Activated CD8-positive, alpha-beta T cell treated with anti-CD3 and anti-CD28 coated beads, Interleukin-2, amount 10 ng/mL, durations not matched to agents 7 days and 5 days (primary cell): ENCODE measurements around the gene UGT3A1. TPM values are rescaled to one million over a fixed set of nuclear protein-coding genes. Genes with fewer than 3 reads are reported as not detected.
"Not testable (repeated sequence)": the region's sequence is repeated elsewhere in the genome, so short reads cannot be mapped to it uniquely, and the experiment has no call there.

ENCODE experiments used
- ATAC-seq: fragments of 150-1000 bp; cut with Tn5 transposase; one replicate; pipeline ENCODE4 v1.10.0; 2021; ENCODE audit warnings: moderate library complexity
- CTCF ChIA-PET: fragments of 350-600 bp; sonication (Branson Sonifier 250); formaldehyde crosslinking; loops from one replicate; lab custom pipeline; 2021; ENCODE audit warnings: antibody characterized with exemption; lab: Charles Lee
- POLR2A ChIA-PET: fragments of 350-600 bp; sonication (Branson Sonifier 250); formaldehyde crosslinking; loops from one replicate; lab custom pipeline; 2021; ENCODE audit warnings: antibody characterized with exemption; lab: Charles Lee
- DNase-seq: peaks from one replicate; pipeline ENCODE4 v3.0.0-alpha.2; 2020
- H3K27ac Mint-ChIP-seq: one replicate; pipeline ENCODE4 v1.8.0; 2021; ENCODE audit warnings: mild to moderate bottlenecking, mixed read lengths
- H3K27me3 Mint-ChIP-seq: one replicate; pipeline ENCODE4 v1.8.0; 2021; ENCODE audit warnings: low read depth, mixed read lengths
- H3K36me3 Mint-ChIP-seq: one replicate; pipeline ENCODE4 v1.8.0; 2021; ENCODE audit warnings: low read depth, mixed read lengths
- H3K4me1 Mint-ChIP-seq: one replicate; pipeline ENCODE4 v1.8.0; 2021; ENCODE audit warnings: low read depth, mixed read lengths
- H3K4me3 Mint-ChIP-seq: one replicate; pipeline ENCODE4 v1.8.0; 2021; ENCODE audit warnings: mild to moderate bottlenecking, mixed read lengths
- H3K9me3 Mint-ChIP-seq: one replicate; pipeline ENCODE4 v1.8.0; 2022; ENCODE audit warnings: mixed read lengths; ENCODE audit not compliant: insufficient read depth
- total RNA-seq, 2 experiments: library from RNA; stranded (reverse); gene quantifications; one replicate each; pipeline ENCODE4 v1.2.3, GENCODE V29; 2021

Gene UGT3A1, protein sequence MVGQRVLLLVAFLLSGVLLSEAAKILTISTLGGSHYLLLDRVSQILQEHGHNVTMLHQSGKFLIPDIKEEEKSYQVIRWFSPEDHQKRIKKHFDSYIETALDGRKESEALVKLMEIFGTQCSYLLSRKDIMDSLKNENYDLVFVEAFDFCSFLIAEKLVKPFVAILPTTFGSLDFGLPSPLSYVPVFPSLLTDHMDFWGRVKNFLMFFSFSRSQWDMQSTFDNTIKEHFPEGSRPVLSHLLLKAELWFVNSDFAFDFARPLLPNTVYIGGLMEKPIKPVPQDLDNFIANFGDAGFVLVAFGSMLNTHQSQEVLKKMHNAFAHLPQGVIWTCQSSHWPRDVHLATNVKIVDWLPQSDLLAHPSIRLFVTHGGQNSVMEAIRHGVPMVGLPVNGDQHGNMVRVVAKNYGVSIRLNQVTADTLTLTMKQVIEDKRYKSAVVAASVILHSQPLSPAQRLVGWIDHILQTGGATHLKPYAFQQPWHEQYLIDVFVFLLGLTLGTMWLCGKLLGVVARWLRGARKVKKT
- not detected for total RNA-seq

DNA sequence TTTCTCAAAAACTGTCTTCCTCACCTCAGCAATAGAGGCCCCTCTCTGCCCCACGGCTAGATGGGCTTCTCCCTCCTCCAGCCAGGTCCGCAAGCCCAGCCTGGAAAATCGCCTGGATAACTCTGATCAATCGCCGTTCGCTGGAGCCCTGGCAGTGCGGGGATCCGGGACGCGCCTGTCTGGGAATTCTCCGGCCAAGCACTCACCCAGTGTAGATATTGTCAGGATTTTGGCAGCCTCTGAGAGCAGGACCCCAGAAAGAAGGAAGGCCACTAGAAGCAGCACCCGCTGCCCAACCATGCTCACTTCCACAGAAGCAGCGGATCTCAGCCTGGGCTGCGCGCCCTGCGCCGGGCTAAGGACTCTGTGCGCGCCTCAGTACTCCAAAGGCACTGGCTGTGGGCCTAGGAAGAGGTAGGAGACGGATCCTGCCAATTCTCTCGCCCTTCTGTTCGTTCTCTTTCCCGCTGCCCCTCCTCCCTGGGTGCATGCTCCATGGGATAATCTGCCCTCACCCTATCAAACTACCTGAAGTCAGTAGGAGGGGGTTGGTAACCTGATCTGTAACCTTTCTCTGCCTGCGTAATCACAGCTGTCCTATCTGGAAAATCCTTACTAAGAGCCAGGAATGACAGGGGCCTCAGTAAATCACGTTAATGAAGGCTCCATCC lies at the start of gene UGT3A1:
Gene UGT3A1, minus strand, starts transcription at position 450 of the 671 bp plus-strand sequence. Its CDS starts 150 bp downstream, at position 300.
- no peak for ATAC-seq
- Mint-ChIP-seq H3K36me3 (no peaks in the 10 kb centered on the region), H3K27me3 (peaks cover 6% of the 10 kb centered on the region), H3K4me1 (no peaks in the 10 kb centered on the region), H3K4me3 (no peak within 1 kb of the TSS), H3K9me3 (no peaks in the 10 kb centered on the region), H3K27ac (no peak within 1 kb of the TSS)
- POLR2A ChIA-PET: no interaction called here
- no peak for DNase-seq
- CTCF ChIA-PET: no interaction called here

DNA sequence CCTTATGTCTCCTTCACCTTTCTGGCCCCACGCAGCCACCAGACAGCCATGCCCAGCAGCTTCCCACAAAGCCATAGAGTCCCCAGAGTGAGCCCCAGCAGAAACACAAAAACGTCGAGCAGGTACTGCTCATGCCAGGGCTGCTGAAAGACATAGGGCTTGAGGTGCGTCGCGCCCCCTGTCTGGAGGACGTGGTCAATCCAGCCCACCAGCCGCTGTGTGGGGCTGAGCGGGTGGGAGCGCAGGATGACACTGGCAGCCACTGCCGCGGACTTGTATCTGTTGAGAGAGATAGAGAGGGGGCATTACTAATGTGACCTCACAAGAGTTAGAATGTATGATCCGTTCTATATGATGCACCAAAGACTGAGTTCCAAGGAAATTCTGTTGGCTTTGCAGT lies 44.5 kb upstream of the UGT3A1 start:
- ChIA-PET CTCF (no interaction called here), POLR2A (no interaction called here)
- H3K9me3 Mint-ChIP-seq: no peaks in the 10 kb centered on the region
- H3K27ac Mint-ChIP-seq: no peak overlapping the region
- H3K27me3 Mint-ChIP-seq: no peaks in the 10 kb centered on the region
- no peak for ATAC-seq
- H3K36me3 Mint-ChIP-seq: no peaks in the 10 kb centered on the region
- H3K4me3 Mint-ChIP-seq: no peak overlapping the region
- DNase-seq: no peak
- H3K4me1 Mint-ChIP-seq: no peaks in the 10 kb centered on the region

DNA sequence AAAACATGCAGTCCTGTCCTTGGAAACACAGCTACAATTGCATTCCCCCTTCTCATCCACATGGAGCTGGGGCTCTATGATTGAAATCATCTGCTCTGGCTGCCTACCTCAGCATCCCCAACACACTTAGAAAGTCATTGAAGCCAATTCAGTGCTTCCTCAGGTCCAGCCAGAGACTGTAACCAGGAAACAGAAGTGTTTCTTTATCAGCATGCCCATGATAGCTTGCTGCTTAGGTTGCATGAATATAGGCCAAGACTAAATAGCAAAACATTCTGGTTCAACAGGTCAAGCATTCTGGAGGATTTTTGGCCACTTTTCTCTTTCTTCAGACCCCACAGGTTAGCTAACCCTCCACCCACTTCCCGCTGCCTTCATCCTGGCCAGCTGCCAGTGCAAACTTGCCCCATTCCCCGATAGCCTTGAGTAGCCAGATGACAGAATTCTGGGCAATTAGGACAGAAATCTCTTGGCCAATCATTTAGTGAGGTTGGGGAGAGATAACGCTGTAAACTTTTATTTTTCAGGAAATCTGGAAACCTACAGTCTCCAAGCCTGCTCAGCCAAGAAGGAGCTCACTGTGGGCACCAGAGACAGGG lies 43.4 kb upstream of the UGT3A1 start:
- H3K4me3 Mint-ChIP-seq, H3K4me1 Mint-ChIP-seq, H3K36me3 Mint-ChIP-seq, H3K27ac Mint-ChIP-seq, H3K9me3 Mint-ChIP-seq, POLR2A ChIA-PET, CTCF ChIA-PET, DNase-seq, H3K27me3 Mint-ChIP-seq, ATAC-seq: not testable (repeated sequence)

DNA sequence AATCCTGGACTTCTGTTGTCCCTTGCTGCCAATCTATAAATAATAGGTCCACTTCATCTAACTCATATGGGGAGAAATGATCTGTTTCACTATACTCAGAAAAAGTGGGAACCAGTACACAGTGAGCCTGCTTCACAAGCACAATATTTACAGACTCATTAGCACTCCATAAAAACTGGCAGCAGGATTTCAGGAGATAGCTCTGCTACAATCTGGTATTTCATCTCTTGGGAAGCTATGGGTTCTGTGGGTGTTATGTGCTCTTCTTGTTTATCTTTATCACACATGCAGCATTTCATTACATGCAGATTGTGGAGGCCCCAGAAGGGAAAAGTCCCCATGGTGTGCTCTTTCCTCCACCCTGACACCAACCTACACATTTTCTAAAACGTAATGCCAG lies 42.3 kb upstream of the UGT3A1 start:
- no peak for ATAC-seq

DNA sequence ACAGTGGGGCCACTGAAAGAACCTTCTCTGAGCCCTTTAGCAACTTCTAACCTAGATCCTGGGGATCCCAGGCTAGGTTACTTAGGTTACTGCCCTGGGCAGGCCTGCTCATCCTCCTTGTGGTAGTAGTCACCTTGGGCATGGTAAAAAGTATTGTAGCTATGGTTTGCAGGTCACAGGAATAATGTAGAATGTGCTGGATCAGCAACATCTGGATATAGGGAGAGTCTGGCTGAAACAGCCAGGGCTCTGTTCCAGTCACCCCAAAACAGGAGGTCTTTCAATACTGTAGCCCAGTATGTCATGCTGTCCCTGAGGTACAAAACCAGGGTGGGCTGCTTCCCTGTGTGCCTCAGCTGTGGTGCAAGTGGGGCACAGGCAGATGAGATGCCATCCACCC lies 41.9 kb upstream of the UGT3A1 start:
- ATAC-seq (no peak), DNase-seq (no peak)
- POLR2A ChIA-PET: no interaction called here
- no peaks in the 10 kb centered on the region for H3K36me3 Mint-ChIP-seq
- CTCF ChIA-PET: no interaction called here
- H3K4me3 Mint-ChIP-seq: no peak overlapping the region
- no peaks in the 10 kb centered on the region for H3K9me3 Mint-ChIP-seq
- H3K4me1 Mint-ChIP-seq: no peaks in the 10 kb centered on the region
- H3K27me3 Mint-ChIP-seq: no peaks in the 10 kb centered on the region
- no peak overlapping the region for H3K27ac Mint-ChIP-seq

More for the DNA sequence above, 42.3 kb upstream of the UGT3A1 start:
- Mint-ChIP-seq H3K4me3 (no peak overlapping the region), H3K9me3 (no peaks in the 10 kb centered on the region), H3K4me1 (no peaks in the 10 kb centered on the region), H3K27ac (no peak overlapping the region), H3K27me3 (no peaks in the 10 kb centered on the region), H3K36me3 (no peaks in the 10 kb centered on the region)
- ChIA-PET POLR2A (no interaction called here), CTCF (no interaction called here)
- DNase-seq: no peak

DNA sequence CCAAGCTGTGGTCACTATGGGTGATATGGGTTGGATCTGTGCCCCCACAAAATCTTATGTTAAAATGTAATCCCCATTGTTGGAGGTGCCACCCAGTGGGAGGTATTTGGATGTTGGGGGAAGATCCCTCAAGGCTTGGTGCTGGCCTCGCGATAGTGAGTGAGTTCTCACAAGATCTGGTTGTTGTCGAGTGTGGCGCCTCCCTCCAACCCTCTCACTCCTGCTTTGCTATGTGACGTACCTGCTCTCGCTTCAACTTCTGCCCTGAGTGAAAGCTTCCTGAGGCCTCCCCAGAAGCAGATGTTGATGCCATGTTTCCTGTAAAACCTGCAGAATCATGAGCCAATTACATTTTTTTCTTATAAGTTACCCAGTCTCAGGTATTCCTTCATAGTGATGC lies 40.0 kb upstream of the UGT3A1 start:
- Mint-ChIP-seq H3K27me3 (no peaks in the 10 kb centered on the region), H3K27ac (no peak overlapping the region), H3K9me3 (no peaks in the 10 kb centered on the region), H3K36me3 (no peaks in the 10 kb centered on the region), H3K4me1 (no peaks in the 10 kb centered on the region), H3K4me3 (no peak overlapping the region)
- DNase-seq (no peak), ATAC-seq (no peak)
- CTCF ChIA-PET: no interaction called here
- POLR2A ChIA-PET: no interaction called here

GRCh38 chr5:36029914-36030313 lies 38.7 kb upstream of the UGT3A1 start:
- ATAC-seq: no peak
- no peak for DNase-seq
- CTCF ChIA-PET: no interaction called here
- Mint-ChIP-seq H3K27me3 (peaks cover 2% of the 10 kb centered on the region), H3K9me3 (no peaks in the 10 kb centered on the region), H3K4me3 (no peak overlapping the region), H3K36me3 (no peaks in the 10 kb centered on the region), H3K27ac (no peak overlapping the region), H3K4me1 (no peaks in the 10 kb centered on the region)
- POLR2A ChIA-PET: no interaction called here

- ATAC-seq: no peak
- H3K4me3 Mint-ChIP-seq: no peak overlapping the region
Observed at GRCh38 chr5:36028816-36029465, 37.8 kb upstream of the UGT3A1 start.

DNA sequence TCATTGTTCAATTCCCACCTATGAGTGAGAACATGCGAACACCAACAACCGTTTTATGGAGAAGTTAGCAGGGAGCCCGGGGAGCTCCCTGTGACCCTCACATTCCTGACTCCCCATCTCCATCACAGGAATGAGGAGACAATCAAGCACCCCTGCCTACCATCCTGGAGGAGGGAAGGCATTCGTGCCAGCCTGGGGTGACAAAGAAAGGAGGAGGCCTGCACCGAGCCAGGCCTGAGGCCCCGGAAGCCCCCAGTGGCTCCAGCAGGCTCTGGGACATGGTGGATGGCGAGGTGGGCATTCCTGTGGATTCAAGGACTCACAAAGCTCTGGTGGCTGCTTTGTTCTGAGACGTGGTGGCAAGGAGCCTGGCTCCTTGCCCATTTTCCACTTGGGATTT lies 36.5 kb upstream of the UGT3A1 start:
- Mint-ChIP-seq H3K27ac (no peak overlapping the region), H3K4me1 (no peaks in the 10 kb centered on the region), H3K4me3 (no peak overlapping the region), H3K36me3 (no peaks in the 10 kb centered on the region), H3K9me3 (no peaks in the 10 kb centered on the region), H3K27me3 (peaks cover 2% of the 10 kb centered on the region)
- DNase-seq (no peak), ATAC-seq (no peak)
- ChIA-PET POLR2A (no interaction called here), CTCF (no interaction called here)

More at GRCh38 chr5:36028816-36029465, 37.8 kb upstream of the UGT3A1 start:
- H3K36me3 Mint-ChIP-seq: no peaks in the 10 kb centered on the region
- DNase-seq: no peak
- ChIA-PET CTCF (no interaction called here), POLR2A (no interaction called here)
- no peaks in the 10 kb centered on the region for H3K9me3 Mint-ChIP-seq
- H3K27me3 Mint-ChIP-seq: peaks cover 2% of the 10 kb centered on the region
- H3K27ac Mint-ChIP-seq: no peak overlapping the region
- H3K4me1 Mint-ChIP-seq: no peaks in the 10 kb centered on the region

GRCh38 chr5:36026706-36027465 lies 35.7 kb upstream of the UGT3A1 start:
- Mint-ChIP-seq H3K4me1 (no peaks in the 10 kb centered on the region), H3K27ac (no peak overlapping the region), H3K27me3 (peaks cover 2% of the 10 kb centered on the region), H3K4me3 (no peak overlapping the region), H3K36me3 (no peaks in the 10 kb centered on the region), H3K9me3 (no peaks in the 10 kb centered on the region)
- no peak for ATAC-seq
- DNase-seq: no peak
- ChIA-PET CTCF (no interaction called here), POLR2A (no interaction called here)

DNA sequence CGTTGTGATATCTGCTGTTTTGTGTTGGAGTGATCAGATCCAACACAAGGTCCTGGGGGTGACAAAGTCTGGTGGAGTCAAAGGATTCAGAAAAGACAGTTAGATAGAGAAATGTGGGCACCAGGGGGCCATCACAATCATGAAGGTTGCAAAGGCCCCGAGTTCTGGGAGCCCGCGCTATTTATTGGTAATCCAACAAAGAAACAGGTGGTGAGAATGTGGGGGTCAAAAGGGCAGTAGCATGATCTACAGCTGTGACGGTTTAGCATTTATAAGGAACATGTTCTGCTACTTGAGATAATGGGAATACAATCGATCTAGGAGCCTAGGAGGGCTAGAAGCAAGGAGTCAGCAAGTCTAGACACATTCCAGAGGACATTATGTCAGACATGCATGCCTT lies 31.1 kb upstream of the UGT3A1 start:
- H3K27ac Mint-ChIP-seq, CTCF ChIA-PET, H3K36me3 Mint-ChIP-seq, H3K9me3 Mint-ChIP-seq, POLR2A ChIA-PET, H3K4me1 Mint-ChIP-seq, H3K4me3 Mint-ChIP-seq, ATAC-seq, DNase-seq, H3K27me3 Mint-ChIP-seq: not testable (repeated sequence)
